ENCODE data around the gene TRIM77. TPM values are rescaled to one million over a fixed set of nuclear protein-coding genes. Genes with fewer than 3 reads are reported as not detected.
"Not testable (repeated sequence)": the region's sequence is repeated elsewhere in the genome, so short reads cannot be mapped to it uniquely, and the experiment has no call there.

Gene TRIM77, protein sequence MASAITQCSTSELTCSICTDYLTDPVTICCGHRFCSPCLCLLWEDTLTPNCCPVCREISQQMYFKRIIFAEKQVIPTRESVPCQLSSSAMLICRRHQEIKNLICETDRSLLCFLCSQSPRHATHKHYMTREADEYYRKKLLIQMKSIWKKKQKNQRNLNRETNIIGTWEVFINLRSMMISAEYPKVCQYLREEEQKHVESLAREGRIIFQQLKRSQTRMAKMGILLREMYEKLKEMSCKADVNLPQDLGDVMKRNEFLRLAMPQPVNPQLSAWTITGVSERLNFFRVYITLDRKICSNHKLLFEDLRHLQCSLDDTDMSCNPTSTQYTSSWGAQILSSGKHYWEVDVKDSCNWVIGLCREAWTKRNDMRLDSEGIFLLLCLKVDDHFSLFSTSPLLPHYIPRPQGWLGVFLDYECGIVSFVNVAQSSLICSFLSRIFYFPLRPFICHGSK
- total RNA-seq, result not detected

DNA sequence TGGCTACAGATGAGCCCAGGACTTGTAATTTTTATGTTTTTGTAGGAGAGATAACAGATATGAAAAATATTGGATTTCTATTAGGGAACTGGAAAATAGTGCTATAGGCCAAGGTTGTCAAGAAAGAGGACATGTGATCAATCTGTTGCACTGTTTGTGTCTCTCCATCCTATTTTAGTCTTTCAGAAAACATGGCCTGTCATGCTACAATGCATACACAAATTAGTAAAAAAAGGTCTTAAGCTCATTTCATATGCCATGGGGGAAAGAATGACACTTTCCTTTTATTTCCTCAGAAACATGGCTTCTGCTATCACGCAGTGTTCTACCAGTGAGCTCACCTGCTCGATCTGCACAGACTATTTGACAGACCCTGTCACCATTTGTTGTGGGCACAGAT is at the start of gene TRIM77:
TSS of gene TRIM77 (plus strand) at position 301 of the 400 bp plus-strand sequence. CDS start at position 301, 0 bp downstream.
- H3K27me3 ChIP-seq; H3K9me3 ChIP-seq; H3K27ac ChIP-seq; H3K36me3 ChIP-seq; H3K4me1 ChIP-seq; in situ Hi-C loops (cut with MboI; ENCODE audit: low pct_ligation_motif_present in 1 of 4, low pct_unique_long_range_greater_than_20kb in 1 of 4, low sequenced_read_pairs in 3 of 4); intact Hi-C loops (cut with DNase I; ENCODE audit: low total_unique reads); H3K4me3 ChIP-seq; DNase-seq: not testable (repeated sequence)
- 90 to 95% methylated on average over 2 of the region's 2 CpGs for WGBS, 2 donors (ENCODE audit: low coverage in 1 of 2)

- H3K27me3 ChIP-seq, result peaks cover 6% of the 10 kb centered on the region
- no peaks in the 10 kb centered on the region for H3K36me3 ChIP-seq
- in situ Hi-C loops (cut with MboI; ENCODE audit: low pct_ligation_motif_present in 1 of 4, low pct_unique_long_range_greater_than_20kb in 1 of 4, low sequenced_read_pairs in 3 of 4) (no loop called here), intact Hi-C loops (cut with DNase I; ENCODE audit: low total_unique reads) (no loop called here)
- no peak overlapping the region for H3K27ac ChIP-seq
- H3K4me1 ChIP-seq, result no peaks in the 10 kb centered on the region
- no peak overlapping the region for H3K4me3 ChIP-seq
- no peaks in the 10 kb centered on the region for H3K9me3 ChIP-seq
- TF ChIP-seq POLR2A (IDR thresholded peaks at IDR 0.05), result no peak
- no peak for TF ChIP-seq EP300 (IDR thresholded peaks at IDR 0.05; ENCODE audit: low read depth)
- no peak for TF ChIP-seq POLR2AphosphoS5 (IDR thresholded peaks at IDR 0.05)
- TF ChIP-seq, protein P1, sequence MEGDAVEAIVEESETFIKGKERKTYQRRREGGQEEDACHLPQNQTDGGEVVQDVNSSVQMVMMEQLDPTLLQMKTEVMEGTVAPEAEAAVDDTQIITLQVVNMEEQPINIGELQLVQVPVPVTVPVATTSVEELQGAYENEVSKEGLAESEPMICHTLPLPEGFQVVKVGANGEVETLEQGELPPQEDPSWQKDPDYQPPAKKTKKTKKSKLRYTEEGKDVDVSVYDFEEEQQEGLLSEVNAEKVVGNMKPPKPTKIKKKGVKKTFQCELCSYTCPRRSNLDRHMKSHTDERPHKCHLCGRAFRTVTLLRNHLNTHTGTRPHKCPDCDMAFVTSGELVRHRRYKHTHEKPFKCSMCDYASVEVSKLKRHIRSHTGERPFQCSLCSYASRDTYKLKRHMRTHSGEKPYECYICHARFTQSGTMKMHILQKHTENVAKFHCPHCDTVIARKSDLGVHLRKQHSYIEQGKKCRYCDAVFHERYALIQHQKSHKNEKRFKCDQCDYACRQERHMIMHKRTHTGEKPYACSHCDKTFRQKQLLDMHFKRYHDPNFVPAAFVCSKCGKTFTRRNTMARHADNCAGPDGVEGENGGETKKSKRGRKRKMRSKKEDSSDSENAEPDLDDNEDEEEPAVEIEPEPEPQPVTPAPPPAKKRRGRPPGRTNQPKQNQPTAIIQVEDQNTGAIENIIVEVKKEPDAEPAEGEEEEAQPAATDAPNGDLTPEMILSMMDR (IDR thresholded peaks at IDR 0.05), result no peak
- peak; percentile 15 for DNase-seq
- WGBS, 2 donors (ENCODE audit: low coverage in 1 of 2), result 51 to 67% methylated on average over 2 to 3 of the region's 3 CpGs
These were observed 43.1 kb upstream of the TRIM77 start for GRCh38 chr11:89667001-89667400.

- H3K9me3 ChIP-seq; H3K36me3 ChIP-seq; H3K27me3 ChIP-seq; H3K27ac ChIP-seq; H3K4me3 ChIP-seq; H3K4me1 ChIP-seq; intact Hi-C loops (cut with DNase I; ENCODE audit: low total_unique reads); DNase-seq; in situ Hi-C loops (cut with MboI; ENCODE audit: low pct_ligation_motif_present in 1 of 4, low pct_unique_long_range_greater_than_20kb in 1 of 4, low sequenced_read_pairs in 3 of 4): not testable (repeated sequence)
- WGBS, 2 donors (ENCODE audit: low coverage in 1 of 2), result 67 to 75% methylated on average over 6 of the region's 6 CpGs
These were observed 41.9 kb upstream of the TRIM77 start for GRCh38 chr11:89668158-89668557.

DNA sequence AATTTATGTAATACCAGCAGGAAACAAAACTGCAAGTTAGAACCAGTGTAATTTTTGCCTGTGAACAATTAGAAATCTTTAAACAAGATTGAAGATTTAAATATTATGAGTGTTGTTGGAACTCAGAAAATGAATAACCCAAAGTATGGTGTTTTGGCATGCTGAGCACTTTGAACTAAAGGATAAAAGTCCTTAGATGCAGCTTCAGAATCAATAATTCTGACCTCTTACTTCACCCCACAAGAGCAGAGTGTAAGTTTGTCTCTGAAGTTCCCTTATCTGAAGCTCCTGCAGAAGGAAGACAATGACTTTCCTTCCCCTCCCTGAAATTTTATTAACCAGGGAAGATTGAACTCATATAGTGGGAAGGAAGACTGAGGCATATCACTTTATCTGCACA is 40.5 kb upstream of the TRIM77 start:
- H3K4me1 ChIP-seq; DNase-seq; in situ Hi-C loops (cut with MboI; ENCODE audit: low pct_ligation_motif_present in 1 of 4, low pct_unique_long_range_greater_than_20kb in 1 of 4, low sequenced_read_pairs in 3 of 4); H3K27me3 ChIP-seq; H3K36me3 ChIP-seq; H3K9me3 ChIP-seq; H3K27ac ChIP-seq; H3K4me3 ChIP-seq; intact Hi-C loops (cut with DNase I; ENCODE audit: low total_unique reads): not testable (repeated sequence)

GRCh38 chr11:89669993-89670669 is 40.0 kb upstream of the TRIM77 start:
- H3K27ac ChIP-seq; H3K36me3 ChIP-seq; H3K9me3 ChIP-seq; intact Hi-C loops (cut with DNase I; ENCODE audit: low total_unique reads); H3K4me1 ChIP-seq; DNase-seq; in situ Hi-C loops (cut with MboI; ENCODE audit: low pct_ligation_motif_present in 1 of 4, low pct_unique_long_range_greater_than_20kb in 1 of 4, low sequenced_read_pairs in 3 of 4); H3K27me3 ChIP-seq; H3K4me3 ChIP-seq: not testable (repeated sequence)
- WGBS, 2 donors (ENCODE audit: low coverage in 1 of 2), result 56 to 60% methylated on average over 4 of the region's 4 CpGs

DNA sequence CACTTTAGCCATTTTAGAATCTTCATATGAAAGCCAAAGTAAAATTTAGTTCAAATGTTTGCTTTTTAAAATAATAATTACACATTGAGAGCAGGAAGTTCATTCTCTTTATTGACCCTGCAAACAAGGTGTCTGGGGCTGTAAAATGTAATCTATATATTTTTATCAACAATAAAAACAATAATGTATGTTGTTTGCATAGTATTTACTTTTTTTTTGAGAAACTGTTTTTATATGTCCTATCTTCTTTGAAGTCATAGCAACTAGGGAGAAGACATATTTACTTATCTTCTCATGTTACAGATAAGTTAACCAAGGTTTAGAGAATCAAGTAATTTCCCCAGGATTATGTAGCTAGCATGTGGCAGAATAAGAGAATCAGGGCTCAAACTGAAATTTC is 37.6 kb upstream of the TRIM77 start:
- H3K36me3 ChIP-seq; H3K4me1 ChIP-seq; DNase-seq; H3K9me3 ChIP-seq; intact Hi-C loops (cut with DNase I; ENCODE audit: low total_unique reads); H3K4me3 ChIP-seq; in situ Hi-C loops (cut with MboI; ENCODE audit: low pct_ligation_motif_present in 1 of 4, low pct_unique_long_range_greater_than_20kb in 1 of 4, low sequenced_read_pairs in 3 of 4); H3K27me3 ChIP-seq; H3K27ac ChIP-seq: not testable (repeated sequence)

DNA sequence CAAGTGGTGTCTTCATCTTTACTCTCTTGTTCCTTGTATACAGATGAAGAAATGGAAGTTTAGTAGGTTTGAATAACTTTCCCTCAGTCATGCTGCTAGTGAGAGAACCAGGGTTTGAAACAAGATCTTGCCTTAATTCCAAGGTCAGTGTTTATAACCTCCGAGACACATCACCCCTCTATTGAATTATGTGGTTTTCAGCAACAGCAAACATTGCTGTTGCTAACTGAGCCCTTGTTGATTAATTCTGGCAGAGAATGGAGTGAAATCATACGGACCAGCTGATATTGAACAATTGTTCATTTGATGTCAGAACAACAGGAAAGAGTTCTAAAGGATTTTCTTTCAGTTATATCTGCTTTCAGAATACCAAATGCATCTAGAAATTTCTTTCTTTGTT is 36.7 kb upstream of the TRIM77 start:
- H3K27me3 ChIP-seq; H3K4me3 ChIP-seq; H3K9me3 ChIP-seq; H3K27ac ChIP-seq; H3K36me3 ChIP-seq; in situ Hi-C loops (cut with MboI; ENCODE audit: low pct_ligation_motif_present in 1 of 4, low pct_unique_long_range_greater_than_20kb in 1 of 4, low sequenced_read_pairs in 3 of 4); intact Hi-C loops (cut with DNase I; ENCODE audit: low total_unique reads); H3K4me1 ChIP-seq; DNase-seq: not testable (repeated sequence)
- WGBS, 2 donors (ENCODE audit: low coverage in 1 of 2), result 30% methylated on average over 2 of the region's 2 CpGs; no CpG with 5 or more reads in 1 of the 2 donors

DNA sequence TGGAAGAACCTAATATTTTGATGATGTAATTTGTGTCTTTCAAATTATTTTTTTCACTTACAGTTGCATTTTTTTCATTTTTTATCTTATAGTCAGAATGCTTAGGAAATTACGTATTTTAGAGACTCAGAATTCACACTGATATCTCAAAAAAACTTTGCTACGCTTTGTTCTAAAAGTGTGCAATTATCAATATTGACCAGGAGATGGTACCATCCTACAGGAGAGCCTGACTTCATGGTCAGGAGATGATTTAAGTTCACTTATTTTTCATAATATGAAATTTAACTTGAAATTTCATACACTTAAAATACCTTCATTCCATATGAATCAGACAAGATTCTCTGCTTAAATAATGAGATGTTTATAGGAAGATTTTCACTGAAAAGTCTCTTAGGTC is 34.7 kb upstream of the TRIM77 start:
- H3K9me3 ChIP-seq; H3K36me3 ChIP-seq; H3K27ac ChIP-seq; intact Hi-C loops (cut with DNase I; ENCODE audit: low total_unique reads); in situ Hi-C loops (cut with MboI; ENCODE audit: low pct_ligation_motif_present in 1 of 4, low pct_unique_long_range_greater_than_20kb in 1 of 4, low sequenced_read_pairs in 3 of 4); H3K4me1 ChIP-seq; H3K27me3 ChIP-seq; H3K4me3 ChIP-seq; DNase-seq: not testable (repeated sequence)
- WGBS, 2 donors (ENCODE audit: low coverage in 1 of 2), result 33 to 42% methylated on average over 2 of the region's 2 CpGs

- H3K4me1 ChIP-seq; intact Hi-C loops (cut with DNase I; ENCODE audit: low total_unique reads); DNase-seq; H3K9me3 ChIP-seq; in situ Hi-C loops (cut with MboI; ENCODE audit: low pct_ligation_motif_present in 1 of 4, low pct_unique_long_range_greater_than_20kb in 1 of 4, low sequenced_read_pairs in 3 of 4); H3K36me3 ChIP-seq; H3K4me3 ChIP-seq; H3K27me3 ChIP-seq; H3K27ac ChIP-seq: not testable (repeated sequence)
- 4 to 22% methylated on average over 4 of the region's 4 CpGs for WGBS, 2 donors (ENCODE audit: low coverage in 1 of 2)
These were observed 34.2 kb upstream of the TRIM77 start for GRCh38 chr11:89675948-89676347.

Measured in transverse colon (tissue), 4 donors.